HG03378 (cell line): ENCODE results near the gene RIMS4.
"Not testable (repeated sequence)": the region's sequence is repeated elsewhere in the genome, so short reads cannot be mapped to it uniquely, and the experiment has no call there.

ENCODE experiments used
- ATAC-seq: cut with Tn5 transposase; IDR thresholded peaks from one replicate; pipeline ENCODE4 v1.9.1; 2021; ENCODE audit warnings: mild to moderate bottlenecking, moderate library complexity; ENCODE audit not compliant: unreplicated experiment

Gene RIMS4

DNA sequence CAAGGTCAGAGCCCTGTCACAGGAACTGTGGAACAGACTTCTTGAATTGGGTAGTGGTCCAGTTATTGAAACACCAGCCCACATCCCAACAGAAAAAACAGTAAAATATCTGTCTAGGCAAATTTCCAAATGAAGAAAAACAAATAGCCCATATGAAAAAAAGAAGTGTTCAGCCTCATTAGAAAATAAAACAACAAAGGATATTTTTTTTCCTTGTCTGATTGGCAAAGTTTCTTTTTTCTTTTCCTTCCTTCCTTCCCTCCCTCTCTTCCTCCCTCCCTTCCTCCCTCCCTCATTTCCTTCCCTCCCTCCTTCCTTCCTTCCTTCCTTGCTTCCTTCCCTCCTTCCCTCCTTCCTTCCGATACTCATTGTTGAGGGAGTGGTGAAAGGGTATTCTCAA, 20.6 kb upstream of the RIMS4 start:
- no peak for ATAC-seq

DNA sequence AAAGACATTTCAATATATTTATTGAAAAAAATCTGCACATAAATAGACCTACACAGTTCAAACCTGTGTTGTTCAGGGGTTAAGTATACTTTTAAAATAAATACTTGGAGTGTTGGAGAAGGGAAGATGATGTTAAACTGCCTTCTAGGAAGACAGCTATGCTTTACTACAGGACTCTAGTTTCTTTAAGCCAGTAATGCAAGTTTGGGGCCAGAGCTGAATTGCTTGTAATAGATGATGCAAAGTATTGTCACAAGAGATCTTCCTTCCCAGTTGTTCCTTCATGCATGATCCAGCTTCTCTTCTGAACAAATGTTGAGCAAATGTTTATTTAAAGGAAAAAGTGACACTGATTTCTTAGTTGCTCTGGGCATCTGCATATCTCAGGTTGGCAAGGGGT, 20.2 kb upstream of the RIMS4 start:
- no peak for ATAC-seq

DNA sequence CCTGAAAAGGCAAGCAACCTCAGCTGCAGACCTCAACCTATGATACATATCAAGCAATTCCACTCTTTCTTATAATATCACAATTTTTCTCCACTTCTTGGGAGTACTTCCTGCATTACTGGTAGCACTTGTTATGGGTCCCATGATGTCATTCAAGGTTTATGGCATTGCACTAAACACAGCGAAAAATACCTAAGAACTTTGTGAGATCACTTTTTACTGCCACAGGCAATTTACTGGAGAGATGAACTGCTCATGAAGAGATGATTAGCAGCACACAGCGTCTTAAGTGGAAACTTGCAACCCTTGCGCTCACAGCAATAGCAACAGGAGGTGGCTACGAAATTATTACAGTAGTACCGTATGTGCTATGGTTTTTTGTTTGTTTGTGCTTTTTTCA, 19.3 kb upstream of the RIMS4 start:
- ATAC-seq = no peak

DNA sequence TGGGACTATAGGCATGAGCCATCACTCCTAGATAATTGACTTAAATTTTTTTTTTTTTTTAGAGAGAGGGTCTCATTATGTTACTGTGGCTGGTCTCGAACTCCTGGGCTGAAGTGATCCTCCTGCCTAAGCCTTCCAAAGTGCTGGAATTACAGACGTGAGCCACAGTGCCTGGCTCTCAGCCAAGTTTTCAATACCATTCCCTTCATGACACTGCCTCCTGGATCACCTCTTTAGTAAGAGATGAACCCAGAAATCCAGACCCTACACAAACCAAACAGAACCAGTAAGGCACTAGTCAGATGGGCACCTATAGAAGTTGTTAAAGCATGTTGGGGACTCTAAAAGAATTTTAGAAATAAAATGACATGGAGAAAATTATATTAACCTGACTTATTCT, 18.3 kb upstream of the RIMS4 start:
- ATAC-seq = no peak

DNA sequence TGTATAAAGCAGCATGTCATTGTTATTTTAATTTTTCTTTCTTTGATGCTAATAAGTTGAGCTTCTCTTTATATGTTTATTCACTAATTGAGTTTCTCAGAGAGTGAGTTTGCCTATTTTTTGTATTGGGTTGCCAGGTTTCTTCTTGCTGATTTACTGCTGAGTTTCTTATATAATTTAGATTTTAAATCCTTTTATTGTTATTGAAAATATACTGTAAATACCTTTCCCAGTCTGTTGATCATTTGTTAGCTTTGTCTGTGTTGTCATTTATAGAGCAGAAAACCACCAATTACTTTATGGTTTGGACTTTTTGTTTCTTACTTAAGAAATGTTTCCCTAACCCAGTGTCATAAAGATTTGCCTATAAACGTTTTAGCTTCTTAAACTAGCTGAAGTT, 17.1 kb upstream of the RIMS4 start:
- ATAC-seq = no peak

DNA sequence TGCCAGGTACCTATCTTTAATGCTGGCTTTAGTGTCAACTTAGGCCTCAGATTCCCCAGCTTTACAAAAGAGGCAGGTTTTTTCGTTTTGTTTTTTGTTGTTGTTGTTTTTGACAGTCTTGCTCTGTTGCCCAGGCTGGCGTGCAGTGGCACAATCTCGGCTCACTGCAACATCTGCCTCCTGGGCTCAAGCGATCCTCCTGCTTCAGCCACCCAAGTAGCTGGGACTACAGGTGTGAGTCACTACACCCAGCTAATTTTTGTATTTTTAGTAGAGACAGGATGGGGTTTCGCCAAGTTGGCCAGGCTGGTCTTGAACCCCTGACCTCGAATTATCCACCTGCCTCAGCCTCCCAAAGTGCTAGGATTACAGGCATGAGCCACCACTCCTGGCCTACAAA, 11.2 kb upstream of the RIMS4 start:
- ATAC-seq = not testable (repeated sequence)

DNA sequence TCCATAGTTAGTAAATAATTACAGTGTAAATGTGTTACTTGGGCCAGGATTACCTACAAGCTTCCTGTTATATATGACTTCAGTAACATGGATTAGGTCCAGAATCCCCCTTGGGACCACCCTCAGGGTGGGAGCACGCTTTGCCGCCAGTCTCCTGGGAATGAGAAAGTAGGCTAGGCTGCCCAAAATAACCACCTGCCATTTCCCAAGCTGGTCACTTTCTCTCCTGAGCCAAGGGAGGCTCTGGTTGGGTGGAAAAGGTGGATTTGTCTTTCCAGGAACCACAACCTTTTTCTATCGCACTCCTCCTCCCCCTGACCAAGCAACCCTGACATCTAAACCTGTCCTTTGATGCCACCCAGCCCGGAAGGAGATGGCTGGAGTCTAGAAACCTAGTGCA, 9.6 kb upstream of the RIMS4 start:
- ATAC-seq = no peak

DNA sequence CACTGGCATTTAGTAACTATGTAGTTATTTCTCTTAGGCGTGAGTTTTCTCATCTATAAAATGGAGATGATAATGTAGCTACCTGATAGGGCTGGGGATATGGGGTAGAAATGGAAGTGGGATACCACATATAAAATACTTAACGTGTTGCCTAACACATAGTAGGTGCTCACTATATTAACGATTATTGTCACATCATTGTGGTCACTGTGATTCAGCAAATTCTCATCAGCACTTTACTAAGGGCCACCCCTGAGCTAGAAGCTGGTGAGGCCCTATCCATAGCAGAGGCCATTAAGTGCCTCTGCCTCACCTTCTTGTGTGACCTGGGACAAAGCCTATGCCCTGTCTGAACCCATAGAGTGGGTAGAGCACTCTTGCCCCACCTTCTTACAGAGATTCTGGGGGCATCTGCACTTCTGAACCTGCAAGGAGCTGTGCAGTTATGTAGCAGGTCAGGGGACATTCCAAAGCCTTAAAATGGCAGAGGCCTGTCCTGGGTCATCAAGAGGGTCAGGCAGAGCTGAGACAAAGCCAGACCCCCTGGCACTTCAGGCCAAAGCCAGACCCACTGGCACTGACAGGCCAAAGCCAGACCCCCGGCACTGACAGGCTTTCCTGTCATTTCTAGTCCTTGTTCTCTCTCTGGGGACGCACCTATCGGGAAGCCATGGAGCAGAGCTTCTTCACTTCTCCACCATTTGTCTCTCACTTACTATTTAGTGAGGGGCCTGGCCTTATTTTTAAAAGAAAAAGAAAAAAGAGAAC, 7.0 kb upstream of the RIMS4 start:
- ATAC-seq = no peak

DNA sequence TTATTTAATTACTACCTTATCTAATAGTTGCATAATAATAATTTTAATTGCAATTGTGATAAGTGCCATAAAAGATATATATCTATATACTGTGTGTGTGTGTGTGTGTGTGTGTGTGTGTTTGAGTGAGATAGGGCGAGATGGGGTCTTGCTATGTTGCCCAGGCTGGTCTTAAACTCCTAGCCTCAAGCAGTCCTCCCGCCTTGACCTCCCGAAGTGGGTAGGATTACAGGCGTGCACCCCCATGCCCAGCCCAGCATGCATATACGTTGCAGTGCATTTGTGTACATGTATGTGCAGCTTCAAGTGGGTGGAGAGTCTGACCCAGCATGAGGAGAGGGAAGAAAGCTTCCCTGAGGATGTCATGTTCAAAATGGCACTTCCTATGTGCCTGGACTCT, 4.6 kb upstream of the RIMS4 start:
- no peak for ATAC-seq

DNA sequence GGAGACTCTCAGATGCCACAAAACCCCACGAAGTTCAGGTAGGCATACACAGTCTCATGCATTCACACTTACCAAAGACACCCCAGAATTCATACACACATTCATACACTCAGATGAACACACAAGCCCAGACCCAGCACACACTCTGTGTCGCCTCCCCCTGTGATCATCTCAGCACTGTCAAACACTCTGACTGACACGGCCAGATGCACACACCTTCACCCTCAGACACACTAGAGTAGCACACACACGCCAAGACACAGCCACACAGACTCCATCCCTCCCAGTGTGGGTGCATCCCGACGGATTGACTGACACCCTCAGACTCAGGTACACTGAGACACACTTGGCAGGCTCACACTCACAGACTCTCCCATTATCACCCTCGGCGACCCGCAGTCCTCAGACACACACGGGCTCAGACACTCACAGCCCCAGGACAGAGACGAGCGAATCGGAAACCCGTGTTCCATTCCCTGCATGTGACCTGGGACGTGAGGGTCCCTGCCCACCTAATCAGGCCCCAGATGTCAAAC, 872 bp upstream of the RIMS4 start:
- ATAC-seq = no peak

DNA sequence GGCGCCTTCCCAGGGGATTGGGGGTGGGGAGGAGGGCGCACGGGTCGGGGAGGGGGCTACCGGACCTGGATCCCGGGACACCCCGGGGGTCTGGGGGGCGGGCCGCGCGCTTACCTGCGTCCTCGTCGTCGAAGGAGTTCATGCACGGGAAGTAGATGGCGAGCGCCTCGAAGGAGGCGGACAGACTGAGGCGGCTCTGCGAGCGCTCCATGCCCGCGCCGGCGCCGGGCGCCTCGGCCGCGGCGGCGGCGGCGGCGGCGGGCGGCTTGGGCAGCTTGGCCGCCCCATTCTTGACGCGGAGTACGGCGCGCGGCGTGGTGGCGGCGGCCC, 320 bp downstream of the RIMS4 start:
- ATAC-seq = no peak

DNA sequence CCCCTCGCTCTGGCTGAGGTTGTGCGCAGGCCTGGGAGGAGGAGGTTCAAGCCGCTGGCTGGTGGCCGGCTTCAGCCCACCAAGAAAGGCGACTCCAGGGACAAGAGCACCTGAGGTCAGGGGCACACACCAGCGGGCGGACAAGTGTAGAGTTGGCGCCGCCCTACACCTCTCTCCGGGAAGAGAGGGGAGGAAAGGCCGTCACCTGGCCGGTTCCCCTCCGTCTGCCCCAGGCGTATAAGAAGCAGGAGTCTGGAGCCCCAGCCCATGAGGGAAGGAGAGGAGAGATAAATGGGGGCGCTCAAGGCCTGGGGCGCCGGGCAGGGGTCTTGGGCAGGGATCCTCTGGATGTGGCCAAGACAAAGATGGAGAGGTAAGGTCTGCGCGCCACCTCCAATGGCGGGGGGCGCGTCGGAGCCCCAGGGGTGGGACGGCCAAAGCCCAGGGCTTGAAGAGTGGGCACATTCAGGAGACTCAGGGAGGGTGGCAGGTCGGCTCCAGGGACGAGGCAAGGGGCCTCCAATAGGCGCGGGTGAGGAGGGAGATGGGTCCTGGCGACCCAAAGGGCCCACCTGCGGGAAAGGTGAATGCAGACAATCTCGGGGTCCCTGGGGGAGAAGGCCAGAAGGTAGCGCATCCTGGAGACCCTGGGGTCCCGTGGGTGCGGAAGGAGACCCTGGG, 826 bp downstream of the RIMS4 start:
- no peak for ATAC-seq

DNA sequence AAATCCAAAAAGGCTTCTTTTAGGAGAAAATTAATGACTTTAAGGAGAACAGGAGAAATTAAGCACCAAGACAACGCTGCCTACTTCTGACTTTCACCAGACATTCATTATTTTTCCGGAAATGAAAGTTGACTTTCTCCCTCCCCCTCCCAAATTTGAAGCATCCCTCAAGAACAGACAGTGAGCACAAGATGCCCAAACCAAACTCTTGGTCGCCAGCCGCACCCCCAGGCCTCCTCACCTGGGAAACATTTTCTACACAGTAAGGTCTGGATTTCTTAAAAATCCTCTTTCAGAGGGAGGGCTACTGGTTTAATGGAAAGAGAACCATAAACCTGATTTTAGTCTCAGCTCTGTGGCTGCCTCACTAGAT, 2.7 kb downstream of the RIMS4 start:
- ATAC-seq = no peak

DNA sequence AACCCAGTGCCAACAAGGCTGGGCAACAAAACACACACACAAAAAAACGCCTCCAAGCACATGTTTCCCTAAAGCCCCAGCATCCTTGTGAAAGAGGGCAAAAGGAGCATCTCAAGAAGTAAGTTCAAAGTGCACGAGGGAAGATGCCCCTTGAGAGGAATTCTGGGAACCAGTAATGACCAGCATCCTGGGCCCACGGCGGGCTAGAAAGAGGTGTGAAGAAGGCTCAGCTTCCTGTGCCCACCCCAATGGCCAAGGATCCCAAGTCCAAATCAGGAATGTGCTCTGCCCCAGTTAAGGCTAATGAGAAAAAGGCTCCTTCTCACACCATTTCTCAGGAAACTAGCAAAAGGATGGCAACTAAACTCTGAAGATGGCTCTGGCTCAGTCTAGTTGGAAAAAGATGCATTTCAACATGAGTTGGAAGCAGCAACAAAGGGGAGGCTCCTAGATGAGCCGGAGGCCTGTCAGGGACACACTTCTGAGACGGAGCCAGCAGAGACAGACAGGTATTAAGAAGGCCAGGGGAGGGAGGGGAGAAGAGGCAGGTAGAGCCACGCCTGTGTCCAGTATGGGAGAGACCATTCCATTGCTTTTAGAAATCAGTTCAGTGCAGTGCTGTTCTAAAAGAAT, 3.2 kb downstream of the RIMS4 start:
- ATAC-seq = no peak

DNA sequence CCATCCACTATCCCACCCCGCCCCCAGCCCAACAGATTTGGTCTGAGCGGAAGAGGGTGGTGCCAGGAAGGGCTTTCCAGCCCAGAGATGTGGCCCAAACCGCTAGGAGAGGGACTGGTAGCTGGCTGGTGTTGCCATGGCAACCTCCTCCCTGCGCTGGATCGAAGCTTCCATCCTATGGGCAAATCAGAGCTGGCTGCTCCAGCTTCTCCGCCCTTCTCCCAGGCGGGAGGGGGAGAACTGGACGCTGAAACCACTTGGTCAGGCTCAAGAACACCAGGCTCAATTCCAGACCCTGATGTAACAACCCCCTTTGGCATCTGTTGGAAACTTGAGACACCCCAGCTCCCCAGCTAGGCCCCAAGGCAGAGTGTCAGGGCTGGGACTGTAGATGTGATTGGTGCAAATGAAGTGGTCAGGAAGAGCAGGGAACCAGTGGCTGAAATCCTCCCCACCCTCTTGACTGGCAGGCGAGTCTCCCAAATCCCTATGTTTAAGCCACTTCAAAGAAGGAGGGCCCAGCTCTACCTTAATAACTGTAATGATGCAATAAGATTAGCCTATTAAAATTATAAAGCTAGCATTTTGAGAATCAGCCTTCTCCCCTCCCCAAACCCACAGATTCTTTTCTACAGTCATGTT, 4.2 kb downstream of the RIMS4 start:
- ATAC-seq = no peak

DNA sequence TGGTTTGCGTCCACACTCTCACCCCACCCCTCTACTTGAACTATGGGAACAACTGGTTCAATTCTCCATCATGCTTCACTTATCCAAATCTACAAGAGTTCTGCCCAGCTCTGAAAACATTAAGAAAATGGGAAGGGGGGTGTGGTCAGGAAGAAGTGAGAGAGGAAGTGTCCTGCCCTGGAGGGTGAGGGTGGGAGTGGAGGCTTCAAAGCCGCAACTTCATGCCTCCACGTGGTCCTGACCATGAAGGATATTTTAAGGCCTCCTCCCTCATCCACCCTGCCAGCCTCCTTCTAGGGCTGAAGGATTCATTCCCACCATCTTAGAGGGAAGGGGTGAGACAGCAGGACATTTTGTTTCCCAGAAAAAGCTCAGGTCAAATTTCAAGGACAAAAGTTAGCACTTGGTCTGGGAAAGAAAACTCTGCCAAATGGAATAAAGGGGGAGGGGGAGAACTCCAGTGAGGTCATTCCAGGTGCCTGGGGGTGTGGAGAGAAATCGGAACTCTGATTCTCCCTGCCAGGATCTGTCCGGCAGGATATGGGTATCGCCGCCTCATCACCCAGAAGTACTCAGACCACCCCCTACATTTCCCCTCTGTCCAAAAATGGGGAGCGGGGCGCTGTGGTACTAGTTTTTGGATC, 4.9 kb downstream of the RIMS4 start:
- no peak for ATAC-seq

DNA sequence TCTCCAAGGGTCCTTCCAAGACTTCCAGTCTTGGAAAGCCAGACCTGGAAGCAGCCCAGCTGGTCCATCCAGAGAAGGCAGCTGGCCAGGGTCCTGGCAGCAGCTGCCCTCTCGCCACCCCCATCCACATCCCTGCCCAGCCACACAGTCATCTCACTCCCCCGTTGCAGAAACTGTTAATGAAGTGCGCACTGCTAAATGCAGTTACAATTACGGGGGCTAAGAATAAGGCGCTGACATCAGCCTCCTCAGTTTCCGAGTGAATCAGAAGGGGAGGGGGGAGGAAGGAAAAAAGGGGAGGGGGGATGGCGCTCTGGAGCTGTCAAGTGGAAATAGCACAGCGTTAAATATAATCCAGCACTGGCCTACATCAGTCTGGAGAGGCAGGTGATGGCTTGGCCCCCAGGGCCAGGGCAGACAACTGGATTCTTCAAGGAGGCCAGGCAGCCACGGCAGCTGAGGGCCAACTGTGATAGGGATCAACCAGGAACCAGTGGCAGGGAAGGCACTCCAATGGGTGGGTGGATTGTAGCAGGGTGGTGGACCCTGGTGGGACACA, 6.9 kb downstream of the RIMS4 start:
- ATAC-seq = no peak

DNA sequence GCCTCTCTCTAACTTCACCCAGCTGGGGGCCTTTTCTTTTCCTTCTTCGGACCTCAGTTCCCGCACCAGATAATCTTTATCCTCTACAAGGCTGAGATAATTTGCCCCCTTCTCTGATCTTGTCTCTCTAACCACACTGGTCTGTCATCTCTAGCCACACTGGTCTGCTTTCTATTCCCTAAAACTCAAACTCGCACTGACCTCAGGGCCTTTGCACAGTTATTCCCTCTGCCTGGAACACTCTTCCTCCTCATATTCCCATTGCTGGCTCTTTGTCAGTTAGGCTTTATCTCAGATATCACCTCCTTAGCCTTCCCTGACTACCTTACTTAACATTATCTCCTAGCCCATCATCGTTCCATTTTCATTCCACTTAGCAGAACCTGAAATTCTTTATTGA, 7.6 kb downstream of the RIMS4 start:
- ATAC-seq = no peak

DNA sequence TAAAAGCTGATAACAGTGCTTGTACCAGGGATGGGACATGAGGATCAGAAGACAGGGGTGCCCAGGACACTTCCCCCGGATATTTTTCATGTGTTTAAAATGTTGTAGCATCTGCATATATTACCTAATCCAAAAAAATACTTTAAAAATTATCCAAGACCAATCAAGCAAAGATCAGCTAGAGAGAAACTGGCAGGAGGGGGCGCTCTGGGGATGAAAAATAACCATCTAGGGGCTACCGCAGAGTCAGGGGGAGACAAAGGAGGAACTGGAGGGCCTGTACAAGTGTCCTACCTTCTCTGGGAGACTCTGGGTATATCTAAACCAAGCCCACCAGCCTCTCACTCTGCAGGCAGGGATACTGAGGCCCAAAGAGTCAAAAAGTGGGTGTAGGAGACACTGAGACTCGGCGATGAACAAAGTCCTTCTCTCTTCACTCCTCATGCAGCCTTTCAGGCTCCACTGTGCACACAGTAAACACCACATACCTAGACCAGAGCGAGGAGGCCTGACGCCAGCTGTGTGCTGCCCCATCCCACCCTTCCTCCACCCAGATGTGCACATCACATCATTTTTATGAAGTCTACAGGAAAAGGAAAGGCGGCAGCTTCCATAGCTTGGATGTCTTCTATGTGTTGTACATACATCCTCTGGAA, 9.8 kb downstream of the RIMS4 start:
- no peak for ATAC-seq

DNA sequence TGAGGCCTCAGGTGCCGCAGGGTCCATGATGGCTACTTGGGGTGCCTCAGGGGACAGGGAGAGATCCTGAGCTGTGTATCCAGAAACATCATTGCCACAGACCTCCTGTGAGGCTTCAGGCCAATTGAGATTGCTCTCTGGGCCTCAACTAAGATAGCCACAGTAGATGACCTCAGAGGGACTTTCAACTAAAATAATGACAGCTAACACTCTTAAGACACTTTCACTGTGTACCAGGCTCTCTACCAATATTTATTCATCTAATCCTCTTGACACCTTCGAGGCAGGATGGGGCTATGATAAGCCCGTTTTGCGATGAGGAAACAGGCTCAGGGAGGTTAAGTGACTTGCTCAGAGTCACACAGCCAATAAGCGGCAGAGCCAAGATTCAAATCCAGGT, 10.7 kb downstream of the RIMS4 start:
- ATAC-seq = no peak
